ENCODE results near the gene UST. TPM values are rescaled to one million over a fixed set of nuclear protein-coding genes. Genes with fewer than 3 reads are reported as not detected.

Gene UST
- total and polyA plus RNA-seq, 8 donors = 3.7 to 20.9 (median 8.6) TPM

- WGBS, 2 donors = 89 to 91% methylated on average over 3 of the region's 3 CpGs
- ATAC-seq (no peak), DNase-seq (no peak), FAIRE-seq (no peak)
- Histone ChIP-seq H3K27me3 (no peaks in the 10 kb centered on the region), H3K4me3 (no peak overlapping the region), H3K4me1 (no peaks in the 10 kb centered on the region), H3K9me3 (no peaks in the 10 kb centered on the region), H3K36me3 (no peaks in the 10 kb centered on the region), H3K27ac (no peak overlapping the region)
- intact Hi-C loops (cut with DNase I) = no loop called here
- TF ChIP-seq CTCF (IDR thresholded peaks at IDR 0.05) = no peak
These were observed 241.2 kb downstream of the UST start for GRCh38 chr6:148987982-148988381.

- ATAC-seq = no peak
- no peak overlapping the region for H3K27ac ChIP-seq
- H3K4me3 ChIP-seq = no peak overlapping the region
- H3K27me3 ChIP-seq = no peaks in the 10 kb centered on the region
- H3K4me1 ChIP-seq = no peaks in the 10 kb centered on the region
- intact Hi-C loops (cut with DNase I) = no loop called here
- 74 to 84% methylated on average over 1 of the region's 1 CpG for WGBS, 2 donors
- H3K9me3 ChIP-seq = no peaks in the 10 kb centered on the region
- no peak for DNase-seq
- TF ChIP-seq CTCF (IDR thresholded peaks at IDR 0.05) = no peak
- no peaks in the 10 kb centered on the region for H3K36me3 ChIP-seq
- FAIRE-seq = no peak
These were observed 242.8 kb downstream of the UST start for GRCh38 chr6:148989585-148989984.

- FAIRE-seq (no peak), DNase-seq (no peak), ATAC-seq (no peak)
- Histone ChIP-seq H3K36me3 (no peaks in the 10 kb centered on the region), H3K27ac (no peak overlapping the region), H3K9me3 (no peaks in the 10 kb centered on the region), H3K4me1 (no peaks in the 10 kb centered on the region), H3K27me3 (no peaks in the 10 kb centered on the region), H3K4me3 (no peak overlapping the region)
- intact Hi-C loops (cut with DNase I) = no loop called here
- 79 to 81% methylated on average over 6 of the region's 6 CpGs for WGBS, 2 donors
- no peak for TF ChIP-seq CTCF (IDR thresholded peaks at IDR 0.05)
These were observed 243.6 kb downstream of the UST start for GRCh38 chr6:148990403-148990802.

DNA sequence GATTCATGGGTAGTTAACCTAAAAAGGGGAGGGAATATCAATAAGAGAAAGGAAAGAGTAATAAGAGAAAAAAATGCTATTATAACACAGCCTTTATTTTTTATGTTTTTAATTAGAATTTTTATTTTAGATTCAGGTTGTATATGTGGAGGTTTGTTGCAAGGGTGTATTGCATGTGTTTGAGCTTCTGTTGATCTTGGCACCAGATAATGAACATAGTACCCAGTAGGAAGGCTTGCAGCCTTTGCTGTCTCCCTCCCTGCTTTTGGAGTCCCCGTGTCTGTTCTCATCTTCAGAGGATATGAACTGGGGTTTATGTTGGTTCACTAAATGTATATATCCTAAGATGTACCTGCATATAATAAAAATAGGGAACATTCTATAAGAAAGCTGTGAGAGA is 250.0 kb downstream of the UST start:
- Histone ChIP-seq H3K36me3 (no peaks in the 10 kb centered on the region), H3K27me3 (no peaks in the 10 kb centered on the region), H3K4me3 (no peak overlapping the region), H3K4me1 (no peaks in the 10 kb centered on the region), H3K27ac (no peak overlapping the region), H3K9me3 (no peaks in the 10 kb centered on the region)
- 62 to 67% methylated on average over 1 of the region's 1 CpG for WGBS, 2 donors
- FAIRE-seq (no peak), DNase-seq (no peak), ATAC-seq (no peak)
- no peak for TF ChIP-seq CTCF (IDR thresholded peaks at IDR 0.05)
- intact Hi-C loops (cut with DNase I) = no loop called here

DNA sequence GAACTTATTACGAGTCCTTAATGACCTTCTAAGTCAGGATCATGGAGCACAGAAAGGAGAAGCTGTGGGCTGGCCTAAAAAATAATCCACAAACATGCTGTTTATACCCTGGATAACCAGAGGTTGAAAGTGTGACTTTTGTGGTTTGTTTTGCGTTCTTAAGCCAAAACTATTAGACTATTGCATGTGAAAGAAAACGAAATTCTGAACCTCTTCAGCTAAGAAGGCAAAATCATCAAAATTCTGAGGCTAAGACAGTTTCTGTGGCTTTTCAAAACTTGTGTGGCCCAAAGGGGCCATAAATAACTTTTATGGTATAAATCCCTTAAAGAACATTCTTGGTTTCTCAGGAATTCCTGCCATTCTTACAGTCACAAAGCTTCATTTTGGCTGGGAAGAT is 251.0 kb downstream of the UST start:
- ATAC-seq (no peak), DNase-seq (no peak), FAIRE-seq (no peak)
- 81 to 88% methylated on average over 3 of the region's 3 CpGs for WGBS, 2 donors
- Histone ChIP-seq H3K27me3 (no peaks in the 10 kb centered on the region), H3K4me3 (no peak overlapping the region), H3K36me3 (no peaks in the 10 kb centered on the region), H3K27ac (no peak overlapping the region), H3K4me1 (no peaks in the 10 kb centered on the region), H3K9me3 (no peaks in the 10 kb centered on the region)
- TF ChIP-seq CTCF (IDR thresholded peaks at IDR 0.05) = no peak
- intact Hi-C loops (cut with DNase I) = no loop called here
